Erythroblast (primary cell): ENCODE measurements around the gene TIMM13.
"Not testable (repeated sequence)": the region's sequence is repeated elsewhere in the genome, so short reads cannot be mapped to it uniquely, and the experiment has no call there.

Experiments used
- GATA1 ChIP-seq: IDR thresholded peaks from 2 replicates; pipeline ENCODE4 v1.6.1; 2011; ENCODE audit warnings: low read depth, mild to moderate bottlenecking, control low read depth, low read length, moderate library complexity
- POLR2A ChIP-seq: IDR thresholded peaks from 2 replicates; pipeline ENCODE4 v1.6.1; 2011; ENCODE audit warnings: mild to moderate bottlenecking, low read length

GRCh38 chr19:2397173-2397572 lies 30.2 kb downstream of the TIMM13 start:
- not testable (repeated sequence) for TF ChIP-seq POLR2A, GATA1
